A549 (cell line): ENCODE data around the gene SEMA3B. TPM values are rescaled to one million over a fixed set of nuclear protein-coding genes. Genes with fewer than 3 reads are reported as not detected.

Source experiments
- ATAC-seq, 2 experiments: fragments of 200-7000 bp in 1 of 2; fragments of >200 bp in 1 of 2; cut with Nextera tagmentation in 1 of 2; cut with Tn5 transposase in 1 of 2; 3 replicates each; pipeline versions ENCODE4 v1.8.0 to v1.9.1; 2018 to 2020; ENCODE audit warnings: mild to moderate bottlenecking in 1 of 2, moderate library complexity in 1 of 2
- CTCF ChIA-PET: fragments of 300-600 bp; sonication (Branson Sonifier 250); formaldehyde crosslinking; extraction: SDS; loops from one replicate; lab custom pipeline; 2021; ENCODE audit warnings: antibody characterized with exemption, inconsistent platforms; lab: Yijun Ruan, JAX
- POLR2A ChIA-PET: fragments of 350-600 bp; formaldehyde crosslinking; extraction: SDS; loops from one replicate; lab custom pipeline; 2021; ENCODE audit warnings: antibody characterized with exemption, inconsistent platforms; lab: Yijun Ruan, JAX
- DNase-seq, 2 experiments: peaks; one replicate each; pipeline versions ENCODE4 v3.0.0 to v3.0.0-alpha.2; 2011 to 2016; ENCODE audit warnings: low read depth in 1 of 2, low spot score in 1 of 2
- FAIRE-seq: peaks from 2 replicates; lab custom pipeline; 2011; peaks lifted over from hg19 to GRCh38; lab: Jason Lieb, UNC
- H3K27ac ChIP-seq, 2 experiments: fragments of >200 bp; sonication (Bioruptor Twin); formaldehyde crosslinking; 3 replicates each; pipeline ENCODE4 v1.5.1; 2016 to 2017
- H3K4me1 ChIP-seq: fragments of >200 bp; sonication (Bioruptor Twin); formaldehyde crosslinking; 3 replicates; pipeline ENCODE4 v1.6.1; 2016
- H3K4me2 ChIP-seq: fragments of >200 bp; sonication (Bioruptor Twin); formaldehyde crosslinking; 3 replicates; pipeline ENCODE4 v1.6.1; 2016
- H3K4me3 ChIP-seq: fragments of >200 bp; sonication (Bioruptor Twin); formaldehyde crosslinking; 3 replicates; pipeline ENCODE4 v1.5.1; 2016
- H3K9me3 ChIP-seq: fragments of >200 bp; sonication (Bioruptor Twin); formaldehyde crosslinking; 3 replicates; pipeline ENCODE4 v1.6.1; 2016
- CBX8 ChIP-seq: fragments of 200-600 bp; sonication (generic); IDR thresholded peaks from 2 replicates; pipeline ENCODE4 v1.6.1; 2016
- CHD2 ChIP-seq: fragments of 150-350 bp; IDR thresholded peaks from 2 replicates; pipeline ENCODE4 v1.6.1; 2014; ENCODE audit warnings: low read length; ENCODE audit not compliant: partially characterized antibody
- EHMT2 ChIP-seq: fragments of 200-600 bp; sonication (generic); IDR thresholded peaks from 2 replicates; pipeline ENCODE4 v1.6.1; 2016; ENCODE audit warnings: antibody characterized with exemption, low read depth, mild to moderate bottlenecking, moderate library complexity
- ESRRA ChIP-seq: fragments of 150-350 bp; IDR thresholded peaks from 2 replicates; pipeline ENCODE4 v1.6.1; 2014; ENCODE audit warnings: mild to moderate bottlenecking, low read length, borderline replicate concordance
- FOSB ChIP-seq: fragments of 250-450 bp; sonication (Bioruptor Pico); IDR thresholded peaks from 2 replicates; pipeline ENCODE4 v1.5.0; 2020; ENCODE audit warnings: mild to moderate bottlenecking, moderate library complexity
- FOSL2 ChIP-seq, 2 experiments: fragments of 450-650 bp in 1 of 2; fragments of >200 bp in 1 of 2; sonication (Bioruptor Twin) in 1 of 2; formaldehyde crosslinking; IDR thresholded peaks; 2 replicates each; pipeline versions ENCODE4 v1.5.0 to v1.6.1; 2016 to 2020; ENCODE audit warnings: mild to moderate bottlenecking in 1 of 2, moderate library complexity in 1 of 2
- FOXS1 ChIP-seq: fragments of 250-450 bp; sonication (Bioruptor Pico); IDR thresholded peaks from 2 replicates; pipeline ENCODE4 v1.5.0; 2020; ENCODE audit warnings: mild to moderate bottlenecking, moderate library complexity
- GATA3 ChIP-seq: IDR thresholded peaks from 2 replicates; pipeline ENCODE4 v1.6.1; 2012; ENCODE audit warnings: borderline replicate concordance
- HEYL ChIP-seq: fragments of 250-450 bp; sonication (Bioruptor Pico); IDR thresholded peaks from 2 replicates; pipeline ENCODE4 v1.8.0; 2021; ENCODE audit warnings: mild to moderate bottlenecking, moderate library complexity
- HOXB5 ChIP-seq: fragments of 250-450 bp; sonication (Bioruptor Pico); IDR thresholded peaks from 2 replicates; pipeline ENCODE4 v1.5.0; 2020; ENCODE audit warnings: mild to moderate bottlenecking, moderate library complexity
- KDM5A ChIP-seq: fragments of 200-600 bp; sonication (generic); IDR thresholded peaks from 2 replicates; pipeline ENCODE4 v1.6.1; 2016; ENCODE audit warnings: antibody characterized with exemption, mild to moderate bottlenecking
- NPAS2 ChIP-seq: fragments of 250-450 bp; sonication (Bioruptor Pico); IDR thresholded peaks from 2 replicates; pipeline ENCODE4 v1.8.0; 2022; ENCODE audit warnings: mild to moderate bottlenecking, moderate library complexity, borderline replicate concordance
- NR3C1 ChIP-seq: fragments of >200 bp; sonication (Bioruptor Twin); formaldehyde crosslinking; IDR thresholded peaks from 3 replicates; pipeline ENCODE4 v1.6.1; 2017
- RAD21 ChIP-seq, 2 experiments: fragments of >200 bp in 1 of 2; sonication (Bioruptor Twin) in 1 of 2; formaldehyde crosslinking in 1 of 2; IDR thresholded peaks in 1 of 2; conservative IDR thresholded peaks in 1 of 2; 2 replicates in 1 of 2; 3 replicates in 1 of 2; pipeline ENCODE4 v1.6.1; 2012 to 2018; ENCODE audit warnings: inconsistent platforms in 1 of 2
- RARB ChIP-seq: fragments of 250-450 bp; sonication (Bioruptor Pico); IDR thresholded peaks from 2 replicates; pipeline ENCODE4 v1.8.0; 2021; ENCODE audit warnings: mild to moderate bottlenecking, moderate library complexity
- RFX5 ChIP-seq: fragments of 450-650 bp; IDR thresholded peaks from 2 replicates; pipeline ENCODE4 v1.7.1; 2014; ENCODE audit warnings: antibody characterized with exemption, mild to moderate bottlenecking, moderate library complexity
- SMC3 ChIP-seq: fragments of >200 bp; sonication (Bioruptor Twin); formaldehyde crosslinking; IDR thresholded peaks from 3 replicates; pipeline ENCODE4 v1.6.1; 2018; ENCODE audit warnings: inconsistent platforms
- TFCP2L1 ChIP-seq: fragments of 250-450 bp; sonication (Bioruptor Pico); IDR thresholded peaks from 2 replicates; pipeline ENCODE4 v1.5.0; 2021; ENCODE audit warnings: mild to moderate bottlenecking
- ZC3H11A ChIP-seq: fragments of 450-650 bp; IDR thresholded peaks from 2 replicates; pipeline ENCODE4 v1.6.1; 2014; ENCODE audit warnings: antibody characterized with exemption, mild to moderate bottlenecking
- WGBS: methylation state at CpG from one replicate; pipeline ENCODE4 v1.1.6; 2017; ENCODE audit errors: missing lambda C conversion rate; 5-methylcytosine and 5-hydroxymethylcytosine counted together
- polyA plus RNA-seq, 4 experiments: library from polyadenylated mRNA; depleted of rRNA in 3 of 4; stranded (reverse); fragments of >200 nt; fragmentation: RNase III in 1 of 4; extraction: RNeasy Plus Mini Kit Qiagen cat#74134 plus additional on column Dnase treatment in 1 of 4; gene quantifications; 2 replicates in 3 of 4; 3 replicates in 1 of 4; pipeline ENCODE4 v1.2.3, GENCODE V29; 2011 to 2017
- TF ChIP-seq, protein P1 (sequence below): fragments of >200 bp; sonication (Bioruptor Twin); formaldehyde crosslinking; IDR thresholded peaks from 2 replicates; pipeline ENCODE4 v1.6.1; 2016
- TF ChIP-seq, protein P2 (sequence below): fragments of >200 bp; sonication (Bioruptor Twin); formaldehyde crosslinking; IDR thresholded peaks from 3 replicates; pipeline ENCODE4 v1.5.1; 2016
- TF ChIP-seq, protein P3 (sequence below): IDR thresholded peaks from 2 replicates; pipeline ENCODE4 v1.6.1; 2012; ENCODE audit warnings: low read depth, borderline replicate concordance
- TF ChIP-seq, protein P4 (sequence below): IDR thresholded peaks from 2 replicates; pipeline ENCODE4 v1.6.1; 2012

Gene SEMA3B
- polyA plus RNA-seq, 2 of the 4 experiments (the other 2 are of a cell fraction): 6.5 to 7.4 TPM

DNA sequence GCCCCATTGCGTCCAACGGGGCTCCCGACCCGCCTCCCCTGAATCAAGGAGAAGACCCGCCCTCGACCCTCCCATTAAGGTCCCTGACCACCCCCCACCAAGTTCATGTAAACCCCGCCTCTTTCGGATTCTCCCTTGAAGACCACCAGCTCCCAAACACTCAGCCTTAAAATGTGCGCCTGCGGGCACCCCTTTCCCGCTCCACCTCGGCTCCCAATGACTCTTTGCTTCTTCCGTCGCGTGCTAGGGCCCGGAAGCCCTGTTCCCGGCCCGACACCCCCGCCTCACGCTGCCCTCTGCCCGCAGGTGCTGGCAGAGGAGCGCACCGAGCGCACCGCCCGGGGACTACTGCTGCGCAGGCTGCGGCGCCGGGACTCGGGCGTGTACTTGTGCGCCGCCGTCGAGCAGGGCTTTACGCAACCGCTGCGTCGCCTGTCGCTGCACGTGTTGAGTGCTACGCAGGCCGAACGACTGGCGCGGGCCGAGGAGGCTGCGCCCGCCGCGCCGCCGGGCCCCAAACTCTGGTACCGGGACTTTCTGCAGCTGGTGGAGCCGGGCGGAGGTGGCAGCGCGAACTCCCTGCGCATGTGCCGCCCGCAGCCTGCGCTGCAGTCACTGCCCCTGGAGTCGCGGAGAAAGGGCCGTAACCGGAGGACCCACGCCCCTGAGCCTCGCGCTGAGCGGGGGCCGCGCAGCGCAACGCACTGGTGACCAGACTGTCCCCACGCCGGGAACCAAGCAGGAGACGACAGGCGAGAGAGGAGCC lies 7.2 kb downstream of the SEMA3B start (continued):
- TF ChIP-seq ESRRA: no peak

DNA sequence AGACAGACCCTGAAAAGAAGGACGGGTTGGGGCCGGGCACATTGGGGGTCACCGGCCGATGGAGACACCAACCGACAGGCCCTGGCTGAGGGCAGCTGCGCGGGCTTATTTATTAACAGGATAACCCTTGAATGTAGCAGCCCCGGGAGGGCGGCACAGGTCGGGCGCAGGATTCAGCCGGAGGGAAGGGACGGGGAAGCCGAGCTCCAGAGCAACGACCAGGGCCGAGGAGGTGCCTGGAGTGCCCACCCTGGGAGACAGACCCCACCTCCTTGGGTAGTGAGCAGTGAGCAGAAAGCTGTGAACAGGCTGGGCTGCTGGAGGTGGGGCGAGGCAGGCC lies 7.8 kb downstream of the SEMA3B start:
- WGBS: 95% methylated on average over 17 of the region's 17 CpGs
- H3K9me3 ChIP-seq: no peaks in the 10 kb centered on the region
- H3K27ac ChIP-seq: no peak overlapping the region
- FAIRE-seq: no peak
- H3K4me1 ChIP-seq: peaks cover 7% of the 10 kb centered on the region; the same call in 1 of the 3 replicates
- no peak for ATAC-seq
- no peak overlapping the region for H3K4me3 ChIP-seq
- CTCF ChIA-PET: interaction anchor here (0.7 to 8.0 kb wide), 7 partner anchors 12 to 82 kb away, joined by 3 to 67 read pairs (median 4); no protein-coding TSS in a partner anchor
- DNase-seq: no peak
- TF ChIP-seq SMC3: no peak
- no peak for TF ChIP-seq EHMT2
- TF ChIP-seq ZC3H11A: no peak
- POLR2A ChIA-PET: no interaction called here
- H3K4me2 ChIP-seq: no peak overlapping the region

DNA sequence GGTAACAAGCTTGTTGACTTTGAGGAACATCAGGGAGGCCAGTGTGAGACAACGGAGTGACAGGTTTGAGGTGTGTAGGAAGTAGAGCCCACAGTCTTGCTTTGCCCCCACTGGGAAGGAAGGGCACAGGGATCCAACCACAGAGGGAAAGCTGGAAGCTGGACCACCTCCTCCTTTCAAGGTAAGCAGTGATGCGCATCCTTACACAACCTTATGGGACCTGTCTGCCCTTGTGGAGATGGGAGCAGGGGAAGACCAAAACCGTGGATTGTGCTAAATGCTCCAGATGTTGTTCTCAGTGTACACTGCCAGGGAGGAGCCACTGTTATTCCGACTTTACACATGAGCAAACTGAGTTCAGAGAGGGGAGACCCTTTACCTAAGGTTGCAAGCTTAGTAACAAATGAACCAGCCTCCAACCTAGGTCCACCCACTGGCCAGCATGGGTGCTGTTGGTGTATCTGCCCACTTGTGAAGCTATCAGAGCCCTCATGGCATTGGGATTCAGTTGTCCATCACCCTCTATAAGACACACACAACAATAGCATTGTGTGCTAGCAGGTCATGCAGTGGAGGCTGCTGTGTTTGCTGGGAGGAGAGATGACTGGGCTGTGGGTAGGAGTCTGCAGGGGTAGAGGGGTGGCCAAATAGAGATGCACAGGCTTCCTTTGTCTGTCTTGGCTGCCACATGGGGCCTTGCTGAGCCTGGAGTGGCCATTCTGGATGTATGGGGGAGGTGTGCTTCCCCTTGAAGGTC lies 9.4 kb downstream of the SEMA3B start:
- FAIRE-seq (no peak), DNase-seq (no peak), ATAC-seq (peak; percentile 5 to 37; a peak in 4 of 6 replicates)
- TF ChIP-seq CHD2: no peak
- TF ChIP-seq KDM5A: no peak
- TF ChIP-seq FOXS1 (CRISPR knock-in tag): no peak
- TF ChIP-seq GATA3: no peak
- TF ChIP-seq RAD21 (conservative IDR thresholded peaks at IDR 0.05 in 1 of 2, IDR thresholded peaks at IDR 0.05 in 1 of 2): no peak
- TF ChIP-seq TFCP2L1 (CRISPR knock-in tag): no peak
- no peak for TF ChIP-seq HEYL (CRISPR knock-in tag)
- TF ChIP-seq, protein P1, sequence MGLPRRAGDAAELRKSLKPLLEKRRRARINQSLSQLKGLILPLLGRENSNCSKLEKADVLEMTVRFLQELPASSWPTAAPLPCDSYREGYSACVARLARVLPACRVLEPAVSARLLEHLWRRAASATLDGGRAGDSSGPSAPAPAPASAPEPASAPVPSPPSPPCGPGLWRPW: no peak
- no peak for TF ChIP-seq FOSL2 (IDR thresholded peaks at IDR 0.05)
- TF ChIP-seq FOSL2 (CRISPR knock-in tag; IDR thresholded peaks at IDR 0.05): no peak
- no peak for TF ChIP-seq CBX8
- TF ChIP-seq, protein P2, sequence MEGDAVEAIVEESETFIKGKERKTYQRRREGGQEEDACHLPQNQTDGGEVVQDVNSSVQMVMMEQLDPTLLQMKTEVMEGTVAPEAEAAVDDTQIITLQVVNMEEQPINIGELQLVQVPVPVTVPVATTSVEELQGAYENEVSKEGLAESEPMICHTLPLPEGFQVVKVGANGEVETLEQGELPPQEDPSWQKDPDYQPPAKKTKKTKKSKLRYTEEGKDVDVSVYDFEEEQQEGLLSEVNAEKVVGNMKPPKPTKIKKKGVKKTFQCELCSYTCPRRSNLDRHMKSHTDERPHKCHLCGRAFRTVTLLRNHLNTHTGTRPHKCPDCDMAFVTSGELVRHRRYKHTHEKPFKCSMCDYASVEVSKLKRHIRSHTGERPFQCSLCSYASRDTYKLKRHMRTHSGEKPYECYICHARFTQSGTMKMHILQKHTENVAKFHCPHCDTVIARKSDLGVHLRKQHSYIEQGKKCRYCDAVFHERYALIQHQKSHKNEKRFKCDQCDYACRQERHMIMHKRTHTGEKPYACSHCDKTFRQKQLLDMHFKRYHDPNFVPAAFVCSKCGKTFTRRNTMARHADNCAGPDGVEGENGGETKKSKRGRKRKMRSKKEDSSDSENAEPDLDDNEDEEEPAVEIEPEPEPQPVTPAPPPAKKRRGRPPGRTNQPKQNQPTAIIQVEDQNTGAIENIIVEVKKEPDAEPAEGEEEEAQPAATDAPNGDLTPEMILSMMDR: no peak
- no peak for TF ChIP-seq FOSB (CRISPR knock-in tag)
- TF ChIP-seq RARB: no peak
- TF ChIP-seq NR3C1: no peak
- no peak for TF ChIP-seq SMC3
- TF ChIP-seq, protein P3, sequence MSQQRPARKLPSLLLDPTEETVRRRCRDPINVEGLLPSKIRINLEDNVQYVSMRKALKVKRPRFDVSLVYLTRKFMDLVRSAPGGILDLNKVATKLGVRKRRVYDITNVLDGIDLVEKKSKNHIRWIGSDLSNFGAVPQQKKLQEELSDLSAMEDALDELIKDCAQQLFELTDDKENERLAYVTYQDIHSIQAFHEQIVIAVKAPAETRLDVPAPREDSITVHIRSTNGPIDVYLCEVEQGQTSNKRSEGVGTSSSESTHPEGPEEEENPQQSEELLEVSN: no peak
- TF ChIP-seq NPAS2 (CRISPR knock-in tag): no peak
- TF ChIP-seq, protein P4, sequence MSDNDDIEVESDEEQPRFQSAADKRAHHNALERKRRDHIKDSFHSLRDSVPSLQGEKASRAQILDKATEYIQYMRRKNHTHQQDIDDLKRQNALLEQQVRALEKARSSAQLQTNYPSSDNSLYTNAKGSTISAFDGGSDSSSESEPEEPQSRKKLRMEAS: no peak
- TF ChIP-seq RFX5: no peak
- TF ChIP-seq HOXB5 (CRISPR knock-in tag): no peak
- H3K9me3 ChIP-seq: no peaks in the 10 kb centered on the region
- ChIA-PET POLR2A (interaction anchor here (0.6 to 1.4 kb wide), 2 partner anchors 13 to 43 kb away, joined by 5 read pairs; partner anchors contain the start of gene GNAI2), CTCF (interaction anchor here (1.4 to 8.0 kb wide), 7 partner anchors 10 to 84 kb away, joined by 4 to 67 read pairs (median 6); no protein-coding TSS in a partner anchor)
- no peak overlapping the region for H3K4me2 ChIP-seq
- H3K4me1 ChIP-seq: peaks cover under 1% of the 10 kb centered on the region; the same call in 1 of the 3 replicates
- H3K27ac ChIP-seq: no peak overlapping the region
- H3K4me3 ChIP-seq: no peak overlapping the region
- WGBS: 76% methylated on average over 4 of the region's 4 CpGs
